HG03469 (cell line): ENCODE measurements around the gene SRXN1.

Experiments used
- ATAC-seq: cut with Tn5 transposase; IDR thresholded peaks from one replicate; pipeline ENCODE4 v1.9.1; 2021; ENCODE audit warnings: mild to moderate bottlenecking, moderate library complexity, moderate number of reproducible peaks; ENCODE audit not compliant: unreplicated experiment

The SRXN1 gene

DNA sequence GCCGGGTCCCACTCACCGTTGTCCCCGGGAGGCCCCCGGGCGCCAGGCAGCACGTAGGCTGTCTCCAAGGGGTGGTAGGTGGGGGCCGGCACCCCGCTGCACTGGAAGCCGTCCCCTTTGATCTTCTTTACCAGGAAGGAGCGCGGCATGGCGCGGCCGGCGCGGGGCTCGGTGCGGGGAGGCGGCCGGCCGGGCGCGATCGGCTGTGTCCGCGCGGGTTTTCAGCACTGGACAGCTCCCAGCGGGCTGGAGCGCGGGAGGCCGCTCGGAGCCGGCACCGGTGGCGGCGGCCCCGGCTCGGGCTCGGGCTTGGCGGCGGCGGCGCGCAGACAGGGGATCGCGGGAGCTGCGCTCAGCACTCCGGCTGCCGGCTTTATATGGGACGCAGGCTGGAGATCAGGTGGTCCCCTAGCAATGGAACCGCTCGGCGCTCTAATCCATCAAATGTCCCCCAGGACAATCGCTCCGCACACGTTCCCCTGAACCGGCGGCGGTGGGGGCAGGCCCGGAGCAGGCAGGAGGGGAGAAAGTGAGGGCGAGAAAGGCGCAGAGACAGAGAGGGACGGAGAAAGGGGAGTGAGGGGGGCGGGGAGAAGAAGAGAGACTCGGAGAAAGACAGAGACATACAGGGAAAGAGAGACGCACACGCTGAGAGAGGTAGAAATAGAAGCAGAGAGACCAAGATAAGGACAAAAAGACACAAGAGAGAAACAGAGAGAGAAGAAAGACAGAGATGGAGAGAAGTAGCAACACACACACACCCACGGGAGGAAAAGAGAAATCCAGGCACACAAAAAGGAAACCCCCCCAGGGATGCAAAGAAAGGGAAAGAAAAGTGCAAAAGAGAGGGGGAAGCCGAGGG lies 22.7 kb upstream of the SRXN1 start, which contains the start of gene SCRT2:
SCRT2 (minus strand) TSS at position 350 of the 862 bp plus-strand sequence; CDS start at position 149, 201 bp downstream.
- no peak for ATAC-seq

DNA sequence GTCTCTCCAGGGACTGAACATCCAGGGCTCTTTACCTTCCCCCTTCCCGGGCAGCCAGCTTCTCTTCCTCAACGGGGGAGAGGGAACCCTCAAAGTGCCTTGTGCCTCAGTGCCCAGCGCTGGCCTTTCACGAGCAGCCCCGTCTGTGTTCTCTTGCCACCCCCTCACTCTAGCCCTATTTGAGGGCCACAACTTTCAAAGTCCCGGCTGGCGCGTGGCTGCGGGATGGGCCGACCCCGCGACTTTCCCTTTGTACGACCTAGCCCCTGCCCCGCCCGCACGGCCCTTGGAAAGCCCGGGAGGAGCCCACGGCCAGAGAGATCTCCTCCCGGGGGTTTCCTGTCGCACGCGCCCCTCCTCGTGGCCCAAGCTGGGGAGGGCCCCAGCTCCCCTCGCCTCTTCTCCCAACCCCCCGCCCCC lies 22.0 kb upstream of the SRXN1 start:
- ATAC-seq = no peak

DNA sequence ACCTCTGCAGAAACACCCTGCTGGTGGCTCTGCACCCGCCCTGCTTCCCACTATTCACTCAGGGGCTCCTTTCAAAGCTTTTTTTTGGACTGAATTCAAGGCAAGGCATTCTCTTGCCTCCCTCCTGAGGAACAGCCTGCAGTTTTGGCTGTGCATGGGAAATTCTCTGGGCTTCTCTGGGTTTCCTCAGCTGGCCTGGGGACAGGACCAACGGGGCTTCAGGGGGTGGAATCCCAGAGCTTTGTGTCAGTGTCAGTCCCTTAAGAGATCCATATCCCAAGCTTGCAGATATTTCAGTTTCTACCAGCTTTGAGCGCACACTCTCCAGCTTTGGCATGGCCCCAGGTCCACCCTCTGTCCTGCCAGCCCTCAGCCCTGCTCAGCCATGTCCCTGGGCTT lies 20.6 kb upstream of the SRXN1 start:
- no peak for ATAC-seq

GRCh38 chr20:672963-673602 lies 20.1 kb upstream of the SRXN1 start:
- no peak for ATAC-seq

- no peak for ATAC-seq
These were observed 18.4 kb upstream of the SRXN1 start for GRCh38 chr20:671252-672030.

GRCh38 chr20:669573-669972 lies 16.6 kb upstream of the SRXN1 start:
- no peak for ATAC-seq

GRCh38 chr20:668638-669037 lies 15.6 kb upstream of the SRXN1 start:
- ATAC-seq = no peak

DNA sequence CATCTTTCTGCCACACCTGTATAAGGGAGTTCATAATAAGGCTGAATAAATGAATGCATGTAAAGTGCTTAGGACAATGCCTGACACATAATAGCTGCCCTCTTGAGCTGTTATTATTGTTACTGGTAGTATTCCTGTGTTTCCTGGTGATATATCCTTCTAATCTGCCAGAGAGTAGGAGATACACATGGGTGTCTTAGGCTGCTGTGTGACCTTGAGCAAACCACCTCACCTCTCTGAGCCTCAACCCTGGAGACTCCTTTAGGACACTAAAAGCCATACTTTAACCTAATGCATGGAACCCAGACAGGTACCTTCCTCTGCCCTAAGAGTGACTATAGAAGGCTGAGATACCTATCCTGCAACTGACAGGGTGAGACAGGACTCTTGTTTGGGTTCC lies 15.1 kb upstream of the SRXN1 start:
- no peak for ATAC-seq

- ATAC-seq = no peak
These were observed 14.5 kb upstream of the SRXN1 start for GRCh38 chr20:667351-668034.

- no peak for ATAC-seq
These were observed 13.9 kb upstream of the SRXN1 start for GRCh38 chr20:666877-667276.

- no peak for ATAC-seq
These were observed 12.3 kb upstream of the SRXN1 start for GRCh38 chr20:665276-665675.

DNA sequence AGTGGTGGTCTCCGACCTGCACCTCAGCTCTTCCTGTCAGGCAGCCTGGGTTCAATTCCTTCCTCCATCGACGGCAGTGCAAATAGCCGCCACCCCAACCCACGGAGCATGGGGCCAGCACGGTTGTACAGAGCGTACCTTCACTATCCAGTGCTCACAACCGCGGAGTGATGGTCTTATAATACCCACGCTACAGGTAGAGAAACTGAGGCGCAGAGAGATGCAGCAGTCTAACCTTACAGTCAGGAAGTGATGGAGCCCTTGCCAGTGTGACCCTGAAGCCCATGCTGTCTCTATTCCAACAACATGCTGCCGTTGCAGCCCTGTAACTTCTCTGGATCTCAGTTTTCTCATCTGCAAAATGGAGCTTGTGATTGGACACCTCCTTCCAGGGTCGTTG lies 11.6 kb upstream of the SRXN1 start:
- no peak for ATAC-seq

DNA sequence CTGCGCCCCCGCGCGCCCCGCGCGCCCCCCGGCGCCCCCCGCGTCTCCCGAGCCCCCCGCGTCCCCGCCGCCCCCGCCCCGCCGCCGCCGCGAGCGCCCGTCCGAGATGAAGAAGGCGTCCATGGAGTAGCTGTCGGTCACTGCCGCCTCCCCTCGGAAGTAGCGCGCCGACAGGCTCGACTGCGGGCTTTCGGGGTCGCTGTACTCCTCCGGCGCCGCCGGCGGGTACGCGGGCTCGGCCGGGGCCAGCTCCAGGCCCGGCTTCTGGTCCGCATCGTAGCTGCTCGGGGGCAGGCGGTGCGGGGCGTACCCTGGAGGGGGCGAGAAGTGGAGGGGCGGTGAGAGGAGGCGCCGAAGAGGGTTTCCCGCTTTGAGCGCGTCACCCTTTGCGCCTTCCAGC lies 11.2 kb upstream of the SRXN1 start:
- no peak for ATAC-seq

DNA sequence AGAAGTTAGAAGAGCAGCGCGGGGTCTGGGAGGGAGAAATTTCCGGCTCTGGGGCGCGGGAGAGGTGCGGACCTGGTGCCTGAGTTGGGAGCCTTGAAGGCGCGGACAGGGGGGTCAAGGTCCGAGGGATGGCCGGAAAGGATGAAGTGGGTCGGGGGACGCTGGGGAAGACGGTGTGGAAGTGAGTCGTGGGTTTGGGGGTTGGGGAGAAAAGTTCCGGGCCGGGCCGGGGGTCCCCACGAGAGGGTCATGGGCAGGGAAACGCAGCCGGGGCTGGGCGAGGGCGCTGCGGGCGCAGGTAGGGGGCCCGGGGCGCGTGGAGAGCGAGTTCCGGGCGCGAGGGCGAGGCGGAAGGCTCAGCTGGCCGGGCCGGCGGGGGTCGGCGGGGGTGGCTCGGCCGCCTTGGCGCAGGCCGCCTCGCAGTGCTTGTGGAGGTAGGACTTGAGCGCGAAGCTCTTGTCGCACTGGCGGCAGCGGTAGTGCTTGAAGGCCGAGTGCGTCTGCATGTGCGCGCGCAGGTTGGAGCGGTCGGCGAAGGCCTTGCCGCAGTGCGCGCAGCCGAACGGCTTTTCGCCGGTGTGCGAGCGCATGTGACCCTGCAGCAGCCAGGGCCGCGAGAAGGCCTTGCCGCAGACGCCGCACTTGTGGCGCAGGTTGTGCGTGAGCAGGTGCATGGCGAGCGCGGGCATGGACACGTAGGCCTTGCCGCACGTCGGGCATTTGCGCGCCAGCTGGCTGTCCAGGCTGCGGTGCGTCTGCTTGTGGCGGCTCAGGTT lies 10.5 kb upstream of the SRXN1 start:
- no peak for ATAC-seq

DNA sequence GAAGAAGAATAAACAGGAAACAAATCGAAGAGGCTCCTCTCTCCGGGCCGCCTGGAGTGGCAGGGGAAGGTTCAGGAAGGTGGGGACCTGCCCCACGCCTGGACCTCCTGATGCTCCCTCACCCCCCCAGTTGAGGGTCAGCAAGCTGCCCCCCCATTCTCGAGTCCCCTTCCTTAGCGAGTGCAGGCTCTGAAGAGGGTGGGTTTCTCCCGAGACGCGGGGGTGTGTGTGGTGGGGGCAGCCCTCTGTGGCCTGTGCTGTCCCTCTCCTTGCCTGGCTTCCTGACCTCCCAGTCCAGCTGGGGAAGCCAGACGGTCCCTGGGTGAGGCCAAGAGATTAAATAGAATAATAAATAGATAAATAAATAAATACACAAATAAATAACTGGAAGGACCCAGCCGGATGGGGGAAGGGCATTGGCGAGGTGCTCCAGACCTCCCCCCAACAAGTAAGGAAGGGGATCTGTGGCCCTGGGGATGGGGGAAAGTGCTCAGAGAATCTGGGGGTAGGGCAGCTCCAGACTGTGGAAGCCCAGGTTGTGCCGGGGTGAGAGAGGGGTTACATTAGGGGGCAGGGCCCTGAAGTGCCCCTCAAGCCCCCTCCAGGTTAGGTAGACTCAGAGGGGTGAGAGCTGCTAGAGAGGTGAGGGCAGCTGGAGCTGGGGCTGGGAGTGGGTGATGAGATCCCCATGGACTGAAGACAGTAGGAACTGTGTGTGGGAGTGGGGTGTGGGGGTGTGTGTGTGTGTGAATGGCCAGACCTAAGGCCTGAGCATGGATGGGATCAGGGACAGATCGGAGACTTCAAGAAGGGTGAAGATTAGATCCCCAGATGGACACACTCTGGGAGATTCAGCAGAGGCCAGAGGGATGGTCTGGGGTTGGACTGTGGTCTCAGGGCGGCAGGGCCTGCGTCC lies 9.5 kb upstream of the SRXN1 start:
- no peak for ATAC-seq

DNA sequence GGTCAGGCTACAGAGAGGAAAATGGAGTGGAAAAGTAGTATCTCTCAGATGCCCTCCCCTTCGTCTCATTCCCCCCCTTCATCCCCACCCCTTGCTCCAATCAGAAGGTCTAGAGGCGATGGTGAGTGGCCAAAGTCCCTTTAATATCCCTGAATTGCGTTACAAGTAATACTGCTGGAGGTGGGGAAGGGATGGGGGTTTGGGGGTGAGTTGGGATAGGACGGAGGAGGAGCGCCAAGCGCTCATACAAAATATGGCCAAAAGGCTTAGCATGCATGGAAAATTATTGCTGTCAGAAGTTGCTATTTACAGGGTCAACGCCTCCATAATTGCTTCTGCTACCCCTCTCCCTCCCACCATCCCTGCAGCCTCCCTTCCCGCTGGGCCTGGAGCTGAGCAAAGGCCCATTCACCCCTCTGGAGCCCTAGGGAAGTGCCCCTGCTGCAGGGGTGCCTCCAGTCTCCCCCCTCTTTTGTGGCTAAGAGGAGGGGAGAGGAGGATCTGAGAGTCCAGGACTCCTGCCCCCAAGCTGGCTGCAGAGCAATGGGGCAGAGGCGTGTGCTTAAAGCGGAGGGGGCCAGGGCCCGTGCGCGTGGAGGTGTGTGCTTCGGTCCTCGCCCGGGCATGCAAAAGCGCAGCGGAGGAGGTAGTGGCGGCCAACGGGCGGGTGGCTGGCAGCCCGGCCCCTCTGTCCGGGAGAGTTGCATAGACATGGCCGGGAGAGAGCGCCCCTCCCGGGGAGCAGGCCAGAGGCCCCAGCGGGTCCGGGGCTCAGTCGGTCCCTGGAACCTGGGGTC lies 8.7 kb upstream of the SRXN1 start:
- no peak for ATAC-seq

- ATAC-seq = no peak
These were observed 5.8 kb upstream of the SRXN1 start for GRCh38 chr20:658731-659291.

DNA sequence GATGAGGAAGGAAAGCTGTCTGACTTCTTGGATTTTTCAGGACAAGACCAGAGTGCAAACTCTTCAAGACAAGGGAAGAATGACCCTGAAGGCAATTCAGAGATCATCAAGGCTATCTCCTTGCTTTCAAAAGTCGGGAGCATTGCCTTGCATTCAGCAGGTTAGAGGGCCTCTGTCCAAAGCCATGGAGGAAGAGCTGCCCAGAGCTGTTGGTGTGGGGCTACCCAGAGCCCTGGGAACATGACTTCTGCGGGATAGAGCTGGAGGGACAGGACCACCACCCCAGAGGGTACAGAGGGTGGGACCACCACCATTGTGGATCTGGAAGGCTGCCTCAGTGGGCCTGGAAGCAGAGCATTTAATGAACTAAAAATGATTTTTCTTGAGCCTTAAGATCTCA lies 5.2 kb upstream of the SRXN1 start:
- no peak for ATAC-seq
